HG03571 (cell line): ENCODE measurements around the gene FAM76A.
"Not testable (repeated sequence)": the region's sequence is repeated elsewhere in the genome, so short reads cannot be mapped to it uniquely, and the experiment has no call there.

Source experiments
- ATAC-seq: cut with Tn5 transposase; IDR thresholded peaks from one replicate; pipeline ENCODE4 v1.9.1; 2021; ENCODE audit not compliant: unreplicated experiment

FAM76A gene

GRCh38 chr1:27725374-27726172, at the start of gene FAM76A:
FAM76A (plus strand) TSS chr1:27725961; CDS start chr1:27726081, 120 bp downstream.
- peak; percentile 95 for ATAC-seq

GRCh38 chr1:27676410-27676809, 49.4 kb upstream of the FAM76A start:
- ATAC-seq: no peak

GRCh38 chr1:27678747-27679146, 47.0 kb upstream of the FAM76A start:
- no peak for ATAC-seq

GRCh38 chr1:27680225-27680791, 45.5 kb upstream of the FAM76A start:
- ATAC-seq: not testable (repeated sequence)

GRCh38 chr1:27681580-27681979, 44.2 kb upstream of the FAM76A start:
- not testable (repeated sequence) for ATAC-seq

- ATAC-seq: no peak
These were observed 43.3 kb upstream of the FAM76A start for GRCh38 chr1:27682351-27682944.

GRCh38 chr1:27684176-27684575, 41.6 kb upstream of the FAM76A start:
- ATAC-seq: no peak

GRCh38 chr1:27686223-27686990, 39.4 kb upstream of the FAM76A start:
- no peak for ATAC-seq

GRCh38 chr1:27687906-27688305, 37.9 kb upstream of the FAM76A start:
- no peak for ATAC-seq

- no peak for ATAC-seq
These were observed 36.2 kb upstream of the FAM76A start for GRCh38 chr1:27689423-27690173.

GRCh38 chr1:27690183-27690582, 35.6 kb upstream of the FAM76A start:
- ATAC-seq: no peak

- not testable (repeated sequence) for ATAC-seq
These were observed 28.9 kb upstream of the FAM76A start for GRCh38 chr1:27696835-27697234.

- no peak for ATAC-seq
These were observed 20.8 kb upstream of the FAM76A start for GRCh38 chr1:27704958-27705357.

GRCh38 chr1:27705545-27705944, 20.2 kb upstream of the FAM76A start:
- no peak for ATAC-seq

GRCh38 chr1:27710574-27710973, 15.2 kb upstream of the FAM76A start:
- no peak for ATAC-seq

- ATAC-seq: no peak
These were observed 12.5 kb upstream of the FAM76A start for GRCh38 chr1:27713139-27713725.

- no peak for ATAC-seq
These were observed 11.8 kb upstream of the FAM76A start for GRCh38 chr1:27713869-27714513.

- no peak for ATAC-seq
These were observed 9.4 kb upstream of the FAM76A start for GRCh38 chr1:27716262-27716895.
